ENCODE results near the gene NF2.

The NF2 gene

GRCh38 chr22:29673361-29674066, 70.1 kb downstream of the NF2 start:
- DNase-seq: no peak
- H3K4me3 Mint-ChIP-seq: no peak overlapping the region
- H3K27ac Mint-ChIP-seq: no peak overlapping the region
- TF ChIP-seq CTCF (IDR thresholded peaks at IDR 0.05): no peak
- H3K4me1 Mint-ChIP-seq: peaks cover 11% of the 10 kb centered on the region
- H3K36me3 Mint-ChIP-seq (ENCODE audit: low read depth): peaks cover 63% of the 10 kb centered on the region
- peaks cover 3% of the 10 kb centered on the region for H3K27me3 Mint-ChIP-seq (ENCODE audit: low read depth, poor library complexity)
- H3K9me3 Mint-ChIP-seq: no peaks in the 10 kb centered on the region

- Mint-ChIP-seq H3K4me1 (peaks cover 11% of the 10 kb centered on the region), H3K36me3 (ENCODE audit: low read depth) (peaks cover 62% of the 10 kb centered on the region), H3K27ac (no peak overlapping the region), H3K4me3 (no peak overlapping the region), H3K9me3 (no peaks in the 10 kb centered on the region), H3K27me3 (ENCODE audit: low read depth, poor library complexity) (peaks cover 3% of the 10 kb centered on the region)
- no peak for TF ChIP-seq CTCF (IDR thresholded peaks at IDR 0.05)
- no peak for DNase-seq
Measured at GRCh38 chr22:29674121-29674520, 70.7 kb downstream of the NF2 start.

- H3K27me3 Mint-ChIP-seq (ENCODE audit: low read depth, poor library complexity): peaks cover 3% of the 10 kb centered on the region
- H3K4me3 Mint-ChIP-seq: no peak overlapping the region
- TF ChIP-seq CTCF (IDR thresholded peaks at IDR 0.05): no peak
- peaks cover under 1% of the 10 kb centered on the region for H3K4me1 Mint-ChIP-seq
- H3K36me3 Mint-ChIP-seq (ENCODE audit: low read depth): peaks cover 71% of the 10 kb centered on the region
- H3K27ac Mint-ChIP-seq: no peak overlapping the region
- H3K9me3 Mint-ChIP-seq: no peaks in the 10 kb centered on the region
- DNase-seq: no peak
Measured at GRCh38 chr22:29679316-29679715, 75.9 kb downstream of the NF2 start.

GRCh38 chr22:29683536-29683935, 80.1 kb downstream of the NF2 start:
- no peak overlapping the region for H3K27ac Mint-ChIP-seq
- H3K9me3 Mint-ChIP-seq: no peaks in the 10 kb centered on the region
- DNase-seq: no peak
- H3K36me3 Mint-ChIP-seq (ENCODE audit: low read depth): peaks cover 57% of the 10 kb centered on the region
- TF ChIP-seq CTCF (IDR thresholded peaks at IDR 0.05): no peak
- no peaks in the 10 kb centered on the region for H3K27me3 Mint-ChIP-seq (ENCODE audit: low read depth, poor library complexity)
- peaks cover 38% of the 10 kb centered on the region for H3K4me1 Mint-ChIP-seq
- no peak overlapping the region for H3K4me3 Mint-ChIP-seq

GRCh38 chr22:29684244-29684643, 80.8 kb downstream of the NF2 start:
- DNase-seq: no peak
- H3K9me3 Mint-ChIP-seq: no peaks in the 10 kb centered on the region
- H3K4me1 Mint-ChIP-seq: peaks cover 44% of the 10 kb centered on the region
- peaks cover 53% of the 10 kb centered on the region for H3K36me3 Mint-ChIP-seq (ENCODE audit: low read depth)
- H3K4me3 Mint-ChIP-seq: no peak overlapping the region
- no peak for TF ChIP-seq CTCF (IDR thresholded peaks at IDR 0.05)
- no peaks in the 10 kb centered on the region for H3K27me3 Mint-ChIP-seq (ENCODE audit: low read depth, poor library complexity)
- no peak overlapping the region for H3K27ac Mint-ChIP-seq
